ENCODE data around the gene ELMO3.

ELMO3 gene

GRCh38 chr16:67188323-67188722, 10.6 kb upstream of the ELMO3 start:
- TF ChIP-seq CTCF (IDR thresholded peaks at IDR 0.05; ENCODE audit: low read depth, low read length, missing control alignments), result no peak

GRCh38 chr16:67188798-67189197, 10.1 kb upstream of the ELMO3 start:
- no peak for TF ChIP-seq CTCF (IDR thresholded peaks at IDR 0.05; ENCODE audit: low read depth, low read length, missing control alignments)
- no peak for DNase-seq (ENCODE audit: extremely low read depth, low read depth)
- no peak overlapping the region for H3K4me3 ChIP-seq (replicated peaks; ENCODE audit: low read depth, low read length)

More at GRCh38 chr16:67188323-67188722, 10.6 kb upstream of the ELMO3 start:
- H3K4me3 ChIP-seq (replicated peaks; ENCODE audit: low read depth, low read length), result no peak overlapping the region
- DNase-seq (ENCODE audit: extremely low read depth, low read depth), result no peak

GRCh38 chr16:67190041-67190440, 8.9 kb upstream of the ELMO3 start, which contains the start of gene EXOC3L1:
TSS of gene EXOC3L1 (minus strand) at chr16:67190136. CDS start at chr16:67189676, 460 bp downstream.
- TF ChIP-seq CTCF (IDR thresholded peaks at IDR 0.05; ENCODE audit: low read depth, low read length, missing control alignments), result no peak
- H3K4me3 ChIP-seq (replicated peaks; ENCODE audit: low read depth, low read length), result no peak within 1 kb of the TSS
- DNase-seq (ENCODE audit: extremely low read depth, low read depth), result no peak

GRCh38 chr16:67190448-67191399, 8.2 kb upstream of the ELMO3 start:
- TF ChIP-seq CTCF (IDR thresholded peaks at IDR 0.05; ENCODE audit: low read depth, low read length, missing control alignments), result no peak
- DNase-seq (ENCODE audit: extremely low read depth, low read depth), result no peak
- H3K4me3 ChIP-seq (replicated peaks; ENCODE audit: low read depth, low read length), result no peak overlapping the region

- no peak for TF ChIP-seq CTCF (IDR thresholded peaks at IDR 0.05; ENCODE audit: low read depth, low read length, missing control alignments)
- H3K4me3 ChIP-seq (replicated peaks; ENCODE audit: low read depth, low read length), result peak overlapping the region; percentile 100
- DNase-seq (ENCODE audit: extremely low read depth, low read depth), result no peak
Observed at GRCh38 chr16:67191411-67191994, 7.4 kb upstream of the ELMO3 start.

- TF ChIP-seq CTCF (IDR thresholded peaks at IDR 0.05; ENCODE audit: low read depth, low read length, missing control alignments), result no peak
- DNase-seq (ENCODE audit: extremely low read depth, low read depth), result no peak
- peak within 1 kb of the TSS; percentile 100 for H3K4me3 ChIP-seq (replicated peaks; ENCODE audit: low read depth, low read length)
Observed at GRCh38 chr16:67191995-67192681, 6.8 kb upstream of the ELMO3 start, which contains the start of gene E2F4. TSS of gene E2F4 (plus strand) at chr16:67192155. CDS start at chr16:67192228, 73 bp downstream.
